KMS-11 (cell line): Measurements from ENCODE around the gene RNF112.

Experiments
- H2AFZ ChIP-seq: fragments of 200-600 bp; sonication (generic); 2 replicates; pipeline ENCODE4 v1.6.1; 2016; ENCODE audit warnings: antibody characterized with exemption, mixed run types, low read depth
- H3K27ac ChIP-seq: fragments of 200-600 bp; sonication (generic); 2 replicates; pipeline ENCODE4 v1.6.1; 2016; ENCODE audit warnings: mild to moderate bottlenecking, mixed run types
- H3K27me3 ChIP-seq: fragments of 200-600 bp; sonication (generic); 2 replicates; pipeline ENCODE4 v1.6.1; 2017; ENCODE audit warnings: mild to moderate bottlenecking, low read depth, mixed run types, moderate library complexity; ENCODE audit not compliant: insufficient read depth
- H3K36me3 ChIP-seq: fragments of 200-600 bp; sonication (generic); 2 replicates; pipeline ENCODE4 v1.6.1; 2017; ENCODE audit warnings: mild to moderate bottlenecking, mixed run types; ENCODE audit not compliant: insufficient read depth
- H3K4me1 ChIP-seq: fragments of 200-600 bp; sonication (generic); 2 replicates; pipeline ENCODE4 v1.6.1; 2016; ENCODE audit warnings: mild to moderate bottlenecking, low read depth, mixed run types; ENCODE audit not compliant: poor library complexity, severe bottlenecking
- H3K4me2 ChIP-seq: fragments of 200-600 bp; sonication (generic); 2 replicates; pipeline ENCODE4 v1.7.0; 2016; ENCODE audit warnings: mild to moderate bottlenecking, mixed run types
- H3K4me3 ChIP-seq: fragments of 200-600 bp; sonication (generic); IDR thresholded peaks from 2 replicates; pipeline ENCODE4 v1.6.1; 2017; ENCODE audit warnings: low read depth, low read length, mixed read lengths; ENCODE audit not compliant: insufficient read depth
- H3K79me2 ChIP-seq: fragments of 200-600 bp; sonication (generic); 2 replicates; pipeline ENCODE4 v1.6.1; 2016; ENCODE audit warnings: low read depth, mixed run types; ENCODE audit not compliant: insufficient read depth
- H3K9ac ChIP-seq: fragments of 200-600 bp; sonication (generic); 2 replicates; pipeline ENCODE4 v1.6.1; 2016; ENCODE audit warnings: mild to moderate bottlenecking, mixed run types
- H4K20me1 ChIP-seq: fragments of 200-600 bp; sonication (generic); 2 replicates; pipeline ENCODE4 v1.6.1; 2016; ENCODE audit warnings: mild to moderate bottlenecking, mixed run types; ENCODE audit not compliant: insufficient read depth
- TF ChIP-seq, protein P1 (sequence below): fragments of 200-600 bp; sonication (generic); conservative IDR thresholded peaks from 2 replicates; pipeline ENCODE4 v1.6.1; 2017; ENCODE audit warnings: low read depth, mild to moderate bottlenecking, antibody characterized with exemption, low read length, moderate library complexity, mixed read lengths

Gene RNF112

DNA sequence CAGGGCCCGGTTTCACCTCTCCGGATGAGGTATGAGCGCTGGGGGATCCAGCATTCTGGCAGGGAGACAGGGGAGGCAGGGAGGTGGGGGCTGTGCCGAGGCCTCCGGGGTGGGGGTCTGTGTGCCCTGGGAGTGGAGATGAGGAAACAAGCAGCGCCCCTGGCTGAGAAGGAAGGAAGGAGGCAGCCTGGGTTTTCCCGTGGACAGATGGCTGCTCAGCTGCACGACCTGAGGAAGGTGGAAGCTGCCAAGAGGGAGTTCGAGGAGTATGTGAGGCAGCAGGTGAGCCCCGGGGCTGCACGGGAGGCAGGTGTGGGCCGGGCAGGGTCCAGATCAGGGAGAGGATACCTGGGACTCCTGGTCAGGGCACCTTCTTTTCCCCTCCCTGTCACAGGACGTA is 4.3 kb downstream of the RNF112 start:
- H2AFZ ChIP-seq = no peak overlapping the region
- no peak overlapping the region for H3K4me2 ChIP-seq
- no peak overlapping the region for H3K27ac ChIP-seq
- H3K4me3 ChIP-seq = no peak overlapping the region
- TF ChIP-seq, protein P1, sequence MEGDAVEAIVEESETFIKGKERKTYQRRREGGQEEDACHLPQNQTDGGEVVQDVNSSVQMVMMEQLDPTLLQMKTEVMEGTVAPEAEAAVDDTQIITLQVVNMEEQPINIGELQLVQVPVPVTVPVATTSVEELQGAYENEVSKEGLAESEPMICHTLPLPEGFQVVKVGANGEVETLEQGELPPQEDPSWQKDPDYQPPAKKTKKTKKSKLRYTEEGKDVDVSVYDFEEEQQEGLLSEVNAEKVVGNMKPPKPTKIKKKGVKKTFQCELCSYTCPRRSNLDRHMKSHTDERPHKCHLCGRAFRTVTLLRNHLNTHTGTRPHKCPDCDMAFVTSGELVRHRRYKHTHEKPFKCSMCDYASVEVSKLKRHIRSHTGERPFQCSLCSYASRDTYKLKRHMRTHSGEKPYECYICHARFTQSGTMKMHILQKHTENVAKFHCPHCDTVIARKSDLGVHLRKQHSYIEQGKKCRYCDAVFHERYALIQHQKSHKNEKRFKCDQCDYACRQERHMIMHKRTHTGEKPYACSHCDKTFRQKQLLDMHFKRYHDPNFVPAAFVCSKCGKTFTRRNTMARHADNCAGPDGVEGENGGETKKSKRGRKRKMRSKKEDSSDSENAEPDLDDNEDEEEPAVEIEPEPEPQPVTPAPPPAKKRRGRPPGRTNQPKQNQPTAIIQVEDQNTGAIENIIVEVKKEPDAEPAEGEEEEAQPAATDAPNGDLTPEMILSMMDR = no peak
- H4K20me1 ChIP-seq = no peaks in the 10 kb centered on the region
- peaks cover 7% of the 10 kb centered on the region for H3K4me1 ChIP-seq
- no peaks in the 10 kb centered on the region for H3K79me2 ChIP-seq
- H3K36me3 ChIP-seq = no peaks in the 10 kb centered on the region
- no peaks in the 10 kb centered on the region for H3K27me3 ChIP-seq
- H3K9ac ChIP-seq = no peak overlapping the region

- TF ChIP-seq, protein P1 = no peak
- Histone ChIP-seq H4K20me1 (no peaks in the 10 kb centered on the region), H3K4me3 (no peak overlapping the region), H3K4me1 (peaks cover 7% of the 10 kb centered on the region), H3K79me2 (no peaks in the 10 kb centered on the region), H3K27ac (no peak overlapping the region), H3K27me3 (no peaks in the 10 kb centered on the region), H3K4me2 (no peak overlapping the region), H3K9ac (no peak overlapping the region), H3K36me3 (no peaks in the 10 kb centered on the region), H2AFZ (no peak overlapping the region)
Measured at GRCh38 chr17:19415806-19416775, 5.1 kb downstream of the RNF112 start.

DNA sequence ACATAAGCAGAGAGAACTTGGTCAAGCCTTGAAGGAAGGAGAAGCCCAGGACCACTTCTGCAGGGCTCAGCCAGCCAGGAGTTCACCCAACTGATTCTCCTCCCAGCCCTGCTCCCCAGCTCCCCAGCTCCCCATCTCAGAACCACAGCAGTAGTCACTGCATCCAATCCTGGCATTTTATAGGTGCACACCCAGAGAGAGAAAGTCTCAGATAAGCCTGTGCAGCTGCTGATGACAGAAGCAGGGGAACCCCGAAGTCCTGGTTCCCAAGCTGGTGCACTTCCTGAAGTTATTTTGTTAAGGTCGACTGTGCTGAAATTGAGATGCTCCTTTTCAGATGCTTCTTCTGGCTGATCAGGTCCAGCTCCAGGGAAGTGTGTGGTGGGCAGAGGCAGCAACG is 6.6 kb downstream of the RNF112 start:
- TF ChIP-seq, protein P1 = no peak
- Histone ChIP-seq H2AFZ (no peak overlapping the region), H3K27ac (no peak overlapping the region), H3K4me1 (peaks cover 7% of the 10 kb centered on the region), H3K79me2 (no peaks in the 10 kb centered on the region), H3K4me2 (no peak overlapping the region), H3K4me3 (no peak overlapping the region), H3K36me3 (no peaks in the 10 kb centered on the region), H3K27me3 (no peaks in the 10 kb centered on the region), H4K20me1 (no peaks in the 10 kb centered on the region), H3K9ac (no peak overlapping the region)

GRCh38 chr17:19418251-19418992 is 7.4 kb downstream of the RNF112 start:
- Histone ChIP-seq H3K9ac (no peak overlapping the region), H3K4me2 (no peak overlapping the region), H3K79me2 (no peaks in the 10 kb centered on the region), H4K20me1 (no peaks in the 10 kb centered on the region), H3K36me3 (no peaks in the 10 kb centered on the region), H3K4me1 (peaks cover 7% of the 10 kb centered on the region), H3K27me3 (no peaks in the 10 kb centered on the region), H2AFZ (no peak overlapping the region), H3K4me3 (no peak overlapping the region), H3K27ac (no peak overlapping the region)
- TF ChIP-seq, protein P1 = no peak
